HG03378 (cell line): ENCODE results near the gene KLK14.

Experiments used
- ATAC-seq: cut with Tn5 transposase; IDR thresholded peaks from one replicate; pipeline ENCODE4 v1.9.1; 2021; ENCODE audit warnings: mild to moderate bottlenecking, moderate library complexity; ENCODE audit not compliant: unreplicated experiment

KLK14 gene

GRCh38 chr19:51047031-51047335 is 35.7 kb downstream of the KLK14 start:
- ATAC-seq = no peak

DNA sequence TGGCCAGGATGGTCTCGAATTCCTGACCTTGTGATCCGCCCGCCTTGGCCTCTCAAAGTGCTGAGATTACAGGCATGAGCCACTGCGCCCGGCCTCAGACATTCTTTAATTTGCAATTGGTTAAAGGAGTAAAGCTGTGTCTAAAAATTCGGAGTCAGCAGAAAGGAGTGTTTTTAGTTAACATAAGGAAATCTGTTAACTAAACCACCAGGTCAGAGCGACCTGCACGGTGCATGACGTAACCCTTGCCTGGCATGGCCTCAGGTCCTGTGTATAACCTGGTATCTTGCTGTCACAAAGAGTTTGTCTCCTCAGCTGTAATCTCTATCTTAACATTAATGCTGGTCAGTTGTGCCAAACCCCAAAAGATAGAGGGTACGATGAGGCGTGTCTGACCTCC is 38.4 kb downstream of the KLK14 start:
- ATAC-seq = no peak

DNA sequence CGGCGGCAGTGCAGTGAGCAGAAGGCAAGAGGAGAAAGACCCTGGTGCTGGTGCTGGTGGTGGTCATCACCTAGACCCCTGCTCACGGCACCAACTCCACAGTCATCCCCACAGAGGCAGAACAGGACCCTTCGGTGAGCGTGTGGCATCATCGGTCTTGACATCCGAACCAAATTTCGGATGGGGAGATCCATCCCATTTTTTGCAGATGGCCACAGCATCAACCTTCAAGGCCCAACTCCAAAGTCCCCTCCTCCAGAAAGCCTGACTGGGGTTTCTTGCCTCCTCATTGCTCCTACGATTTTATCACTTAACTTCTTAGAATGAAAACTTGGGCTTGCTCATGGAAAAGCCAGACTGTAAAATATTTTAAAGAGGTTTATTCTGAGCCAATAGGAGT is 39.2 kb downstream of the KLK14 start:
- no peak for ATAC-seq

GRCh38 chr19:51040151-51040550 is 42.5 kb downstream of the KLK14 start:
- no peak for ATAC-seq

DNA sequence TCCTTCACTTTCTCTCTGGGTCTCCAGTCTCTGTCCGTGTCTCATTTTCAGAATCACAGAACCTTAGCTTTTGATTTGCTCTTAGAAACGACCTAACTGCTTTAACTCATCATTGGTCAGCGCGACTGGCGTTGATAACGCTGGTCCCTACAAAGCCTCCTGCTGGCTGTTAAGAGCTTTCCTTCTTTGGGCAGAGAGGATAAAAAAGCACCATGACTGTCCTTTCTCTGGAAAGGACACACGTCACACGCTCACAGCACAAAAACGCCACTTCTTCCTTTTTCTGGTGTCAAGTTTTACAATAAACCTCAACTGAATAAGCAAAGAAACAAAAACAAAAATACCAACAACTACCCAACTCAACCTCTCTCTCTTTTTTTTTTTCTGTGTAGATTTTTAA is 46.2 kb downstream of the KLK14 start:
- no peak for ATAC-seq

GRCh38 chr19:51034704-51035103 is 48.0 kb downstream of the KLK14 start, which contains the start of gene KLK12:
KLK12 (minus strand) TSS chr19:51035002; CDS start chr19:51034621, 381 bp downstream.
- no peak for ATAC-seq

DNA sequence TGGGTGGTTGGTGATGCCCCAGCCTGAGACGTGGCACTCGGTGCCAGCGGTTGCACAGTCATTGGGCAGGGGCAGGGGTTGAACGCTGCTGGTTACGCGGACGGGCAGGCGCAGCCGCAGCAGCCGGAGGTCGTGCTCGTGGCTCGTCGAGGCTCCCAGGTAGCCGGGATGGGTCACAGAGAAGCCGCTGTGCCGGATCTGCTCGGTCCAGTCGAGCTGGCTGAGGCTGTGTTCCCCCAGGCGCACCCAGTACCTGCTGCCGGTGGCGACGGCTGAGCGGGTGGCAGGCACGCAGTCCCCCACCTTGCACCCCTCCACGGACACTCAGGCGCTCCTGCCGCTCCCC is 50.8 kb downstream of the KLK14 start:
- no peak for ATAC-seq

- no peak for ATAC-seq
Observed at GRCh38 chr19:51031220-51031879, 51.3 kb downstream of the KLK14 start.

GRCh38 chr19:51030631-51031030 is 52.1 kb downstream of the KLK14 start:
- ATAC-seq = no peak

DNA sequence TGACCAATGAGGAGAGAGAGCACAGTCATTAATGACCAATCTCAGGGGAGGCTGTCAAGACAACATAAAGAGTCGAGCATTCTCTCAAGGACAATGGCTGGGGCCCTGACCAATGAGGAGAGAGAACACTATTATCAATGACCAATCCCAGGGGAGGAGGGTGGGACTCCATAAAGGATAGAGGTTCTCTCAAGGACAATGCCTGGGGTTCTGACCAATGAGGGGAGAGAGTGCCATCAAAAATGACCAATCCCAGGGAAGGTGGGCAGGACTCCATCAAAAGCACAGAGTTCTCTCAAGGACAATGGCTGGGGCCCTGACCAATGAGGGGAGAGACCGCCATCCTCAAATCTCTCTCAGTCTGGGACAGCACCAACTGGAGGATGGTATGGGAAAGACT is 53.0 kb downstream of the KLK14 start:
- ATAC-seq = no peak
